Measurements from ENCODE around the gene PSMD1. TPM values are rescaled to one million over a fixed set of nuclear protein-coding genes. Genes with fewer than 3 reads are reported as not detected.

Gene PSMD1
- total RNA-seq, 4 donors from 2014 or later, result 51.5 to 116 (median 67.9) TPM

DNA sequence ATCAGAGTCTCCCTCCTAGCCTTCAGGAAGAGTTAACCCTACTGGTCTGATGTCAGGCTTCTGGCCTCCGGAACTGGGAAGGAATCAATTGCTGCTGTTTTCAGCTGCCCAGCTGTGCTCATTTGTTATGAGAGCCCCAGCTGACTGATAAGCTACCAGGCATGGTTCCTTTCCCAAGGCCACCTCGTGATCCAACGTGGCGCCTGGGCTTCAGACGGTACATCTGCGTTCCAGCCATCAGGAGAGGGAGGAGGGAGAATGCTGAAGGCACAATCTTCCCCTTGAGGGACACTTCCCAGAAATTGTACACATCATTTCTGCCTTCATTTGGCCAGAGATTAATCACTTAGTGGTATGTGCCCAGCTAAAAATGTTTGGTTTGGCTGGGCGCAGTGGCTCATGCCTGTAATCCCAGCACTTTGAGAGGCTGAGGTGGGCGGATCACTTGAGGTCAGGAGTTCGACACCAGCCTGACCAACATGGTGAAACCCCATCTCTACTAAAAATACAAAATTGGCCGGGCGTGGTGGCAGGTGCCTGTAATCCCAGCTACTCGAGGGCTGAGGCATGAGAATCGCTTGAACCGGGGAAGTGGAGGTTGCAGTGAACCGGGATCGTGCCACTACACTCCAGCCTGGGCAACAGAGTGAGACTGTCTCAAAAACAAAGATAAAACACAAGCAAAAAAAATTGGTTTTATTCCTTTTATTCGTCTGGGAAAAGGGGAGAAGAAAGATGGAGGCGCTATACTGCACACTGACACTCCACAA lies 131.3 kb downstream of the PSMD1 start:
- Histone ChIP-seq H3K4me1 (peaks cover 0 to 50% (median 28%) of the 10 kb centered on the region in 3 donors), H3K4me3 (no peak overlapping the region), H3K27me3 (peaks cover 0 to 32% (median 2%) of the 10 kb centered on the region in 4 donors), H3K27ac (peak overlapping the region in 2 of 4 donors; percentile 92 to 93), H3K36me3 (no peaks in the 10 kb centered on the region), H3K9me3 (no peaks in the 10 kb centered on the region)
- DNase-seq, result no peak
- intact Hi-C loops (cut with DNase I), result no loop called here
- WGBS, 2 donors, result 62 to 63% methylated on average over 17 of the region's 18 CpGs
- no peak for TF ChIP-seq POLR2A (IDR thresholded peaks at IDR 0.05)
- TF ChIP-seq, protein P1, sequence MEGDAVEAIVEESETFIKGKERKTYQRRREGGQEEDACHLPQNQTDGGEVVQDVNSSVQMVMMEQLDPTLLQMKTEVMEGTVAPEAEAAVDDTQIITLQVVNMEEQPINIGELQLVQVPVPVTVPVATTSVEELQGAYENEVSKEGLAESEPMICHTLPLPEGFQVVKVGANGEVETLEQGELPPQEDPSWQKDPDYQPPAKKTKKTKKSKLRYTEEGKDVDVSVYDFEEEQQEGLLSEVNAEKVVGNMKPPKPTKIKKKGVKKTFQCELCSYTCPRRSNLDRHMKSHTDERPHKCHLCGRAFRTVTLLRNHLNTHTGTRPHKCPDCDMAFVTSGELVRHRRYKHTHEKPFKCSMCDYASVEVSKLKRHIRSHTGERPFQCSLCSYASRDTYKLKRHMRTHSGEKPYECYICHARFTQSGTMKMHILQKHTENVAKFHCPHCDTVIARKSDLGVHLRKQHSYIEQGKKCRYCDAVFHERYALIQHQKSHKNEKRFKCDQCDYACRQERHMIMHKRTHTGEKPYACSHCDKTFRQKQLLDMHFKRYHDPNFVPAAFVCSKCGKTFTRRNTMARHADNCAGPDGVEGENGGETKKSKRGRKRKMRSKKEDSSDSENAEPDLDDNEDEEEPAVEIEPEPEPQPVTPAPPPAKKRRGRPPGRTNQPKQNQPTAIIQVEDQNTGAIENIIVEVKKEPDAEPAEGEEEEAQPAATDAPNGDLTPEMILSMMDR (IDR thresholded peaks at IDR 0.05), result no peak

DNA sequence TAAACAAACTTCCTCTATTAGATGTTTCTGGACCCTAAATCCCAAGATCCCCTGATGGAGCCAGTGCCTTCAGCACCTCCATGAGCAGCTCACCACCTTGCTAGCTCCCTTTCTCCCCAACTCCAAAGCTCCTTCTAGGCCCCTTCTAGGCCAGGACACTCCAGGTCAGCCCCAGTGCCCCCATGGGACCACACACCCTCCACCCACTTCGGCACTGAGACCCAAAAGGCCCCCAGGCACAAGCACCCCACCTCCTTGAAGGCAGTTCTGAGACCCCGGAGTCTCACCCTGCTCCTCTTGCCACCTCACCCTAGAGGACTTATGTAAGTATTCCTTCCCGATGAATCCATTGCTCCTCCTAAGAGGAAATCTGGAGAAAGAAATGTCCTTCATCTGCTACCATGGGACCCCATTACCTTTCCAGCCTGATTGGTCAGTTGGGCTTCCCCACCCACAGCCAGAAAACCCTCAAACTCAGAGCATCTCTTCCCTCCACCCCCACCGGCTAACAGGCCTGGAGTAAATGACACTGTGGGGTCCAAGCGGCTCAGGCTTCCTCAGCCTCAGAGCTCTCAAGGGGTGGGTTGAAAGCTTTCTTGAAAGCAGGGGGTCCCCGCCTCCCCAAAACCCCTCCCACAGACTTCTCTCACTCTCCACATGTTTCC lies 132.0 kb downstream of the PSMD1 start:
- peaks cover 0 to 50% (median 28%) of the 10 kb centered on the region in 3 donors for H3K4me1 ChIP-seq
- DNase-seq, result no peak
- no peaks in the 10 kb centered on the region for H3K36me3 ChIP-seq
- TF ChIP-seq, protein P1 (IDR thresholded peaks at IDR 0.05), result no peak
- no peak for TF ChIP-seq POLR2A (IDR thresholded peaks at IDR 0.05)
- H3K27ac ChIP-seq, result peak overlapping the region in 3 of 4 donors; percentile 4 to 93 (median 92)
- WGBS, 2 donors, result 70 to 86% methylated on average over 3 to 4 of the region's 6 CpGs
- H3K4me3 ChIP-seq, result no peak overlapping the region
- no peaks in the 10 kb centered on the region for H3K9me3 ChIP-seq
- peaks cover 0 to 32% (median 2%) of the 10 kb centered on the region in 4 donors for H3K27me3 ChIP-seq
- intact Hi-C loops (cut with DNase I), result no loop called here

DNA sequence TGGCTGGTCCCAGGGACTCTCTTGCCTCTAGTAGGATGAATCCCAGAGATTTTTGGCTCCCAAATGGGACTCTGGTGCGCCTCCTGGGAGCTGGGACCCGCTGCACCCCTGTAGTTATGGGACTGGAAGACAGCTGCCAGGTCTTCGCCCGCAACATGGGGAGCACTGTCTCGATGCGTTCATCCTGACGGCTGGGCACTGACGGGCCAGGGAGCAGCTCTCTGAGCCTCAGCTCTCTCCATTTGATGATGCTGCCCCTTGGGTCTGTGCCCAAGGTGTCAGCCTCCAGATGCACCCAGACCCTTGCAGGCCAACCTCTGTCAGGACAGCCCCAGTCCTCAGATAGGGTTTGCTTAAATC lies 132.5 kb downstream of the PSMD1 start:
- no peaks in the 10 kb centered on the region for H3K36me3 ChIP-seq
- no peaks in the 10 kb centered on the region for H3K9me3 ChIP-seq
- H3K27me3 ChIP-seq, result peaks cover 0 to 32% (median 2%) of the 10 kb centered on the region in 4 donors
- DNase-seq, result no peak
- TF ChIP-seq, protein P1 (IDR thresholded peaks at IDR 0.05), result no peak
- no peak for TF ChIP-seq POLR2A (IDR thresholded peaks at IDR 0.05)
- H3K27ac ChIP-seq, result peak overlapping the region in 3 of 4 donors; percentile 82 to 93 (median 92)
- peaks cover 0 to 50% (median 28%) of the 10 kb centered on the region in 3 donors for H3K4me1 ChIP-seq
- H3K4me3 ChIP-seq, result no peak overlapping the region
- intact Hi-C loops (cut with DNase I), result no loop called here
- 82 to 100% methylated on average over 1 to 2 of the region's 8 CpGs for WGBS, 2 donors

DNA sequence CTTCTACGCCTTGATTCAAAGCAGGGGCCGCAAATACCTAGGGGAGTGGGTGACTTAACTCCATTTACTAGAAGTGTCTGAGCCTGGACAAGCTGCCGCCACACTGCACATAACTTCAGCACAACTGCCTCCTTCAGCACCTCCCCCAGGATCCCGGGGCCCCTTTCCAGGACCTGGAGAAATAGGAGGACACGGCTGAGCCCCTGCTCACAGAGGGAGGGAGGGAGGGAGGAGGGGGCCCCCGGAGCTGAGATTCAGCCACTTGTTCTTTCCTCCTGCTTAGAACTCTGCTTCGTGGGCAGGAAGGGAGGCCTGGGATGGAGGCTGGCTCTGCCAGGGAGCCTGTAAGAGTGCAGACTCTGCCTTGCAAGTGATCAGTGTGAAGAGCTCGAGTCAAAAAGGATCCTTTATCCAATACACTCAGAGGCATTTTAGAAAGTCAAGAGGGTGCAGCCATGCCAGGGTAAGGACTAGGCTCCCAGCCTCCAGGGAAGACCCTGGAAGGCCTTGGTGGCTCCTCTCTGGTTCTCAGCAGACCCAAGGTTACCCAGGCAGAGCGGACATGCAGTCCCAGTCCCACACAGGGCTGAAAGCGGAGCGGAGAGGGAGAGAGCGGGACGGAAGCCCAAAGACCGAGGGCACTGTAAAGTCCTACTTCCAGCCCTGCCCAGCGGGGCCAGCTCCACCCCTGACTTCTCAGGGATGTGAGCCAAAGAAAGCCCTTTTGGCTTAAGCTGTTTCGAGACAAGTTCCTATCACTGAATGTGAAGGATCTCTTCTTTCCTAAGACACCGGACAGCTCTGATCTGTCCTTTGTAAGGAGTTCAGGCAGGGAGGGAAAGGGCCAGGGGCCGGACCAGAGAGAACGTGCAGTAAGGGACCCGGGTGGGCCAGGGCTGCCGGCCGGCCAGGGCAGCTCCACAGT lies 133.2 kb downstream of the PSMD1 start:
- 55 to 65% methylated on average over 8 to 13 of the region's 22 CpGs for WGBS, 2 donors
- intact Hi-C loops (cut with DNase I), result loop anchor here (5.0 kb wide), 1 partner anchor 78 kb away; no protein-coding TSS in a partner anchor
- H3K27me3 ChIP-seq, result peaks cover 0 to 32% (median 2%) of the 10 kb centered on the region in 4 donors
- H3K9me3 ChIP-seq, result no peaks in the 10 kb centered on the region
- H3K4me3 ChIP-seq, result peak overlapping the region in 3 of 4 donors; percentile 32 to 59 (median 43)
- peaks cover 0 to 48% (median 28%) of the 10 kb centered on the region in 3 donors for H3K4me1 ChIP-seq
- DNase-seq, result no peak
- no peaks in the 10 kb centered on the region for H3K36me3 ChIP-seq
- peak overlapping the region; percentile 79 to 93 (median 87) for H3K27ac ChIP-seq
- TF ChIP-seq POLR2A (IDR thresholded peaks at IDR 0.05), result no peak

DNA sequence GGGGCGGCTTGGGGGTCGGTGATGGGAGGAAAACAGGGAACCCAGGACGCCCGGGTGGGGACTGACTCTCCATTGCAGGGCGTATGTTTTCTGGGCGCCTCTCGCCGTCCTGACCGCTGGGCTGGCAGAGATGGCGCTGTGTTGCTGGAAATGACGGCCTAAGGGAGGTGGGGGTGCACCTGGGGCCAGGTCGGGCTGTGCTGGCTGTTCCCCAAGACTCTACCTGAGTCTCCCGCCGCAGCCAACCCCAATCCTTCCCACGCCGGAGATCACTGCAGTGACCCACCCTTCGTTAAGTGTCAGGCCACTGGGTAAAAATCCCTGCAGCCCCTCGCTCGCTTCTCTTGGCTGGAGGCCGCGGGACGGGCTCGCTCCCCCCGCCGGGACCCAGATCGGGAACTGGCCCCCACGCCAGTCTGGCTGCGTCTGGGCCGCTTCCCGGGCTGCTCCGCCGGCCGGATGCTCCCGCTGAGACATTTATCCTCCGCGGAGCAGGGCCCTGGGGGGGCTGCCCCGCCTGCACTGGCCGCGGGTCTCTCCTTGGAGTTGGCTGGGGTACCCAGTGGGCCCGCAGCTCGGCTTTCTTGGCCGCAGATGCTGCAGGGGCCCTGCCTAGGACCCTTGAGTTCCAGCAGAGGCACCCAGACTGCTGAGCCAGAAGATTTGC lies 134.0 kb downstream of the PSMD1 start:
- peaks cover 0 to 33% (median 2%) of the 10 kb centered on the region in 4 donors for H3K27me3 ChIP-seq
- no peak for TF ChIP-seq POLR2A (IDR thresholded peaks at IDR 0.05)
- TF ChIP-seq, protein P1 (IDR thresholded peaks at IDR 0.05), result no peak
- peaks cover 0 to 40% (median 21%) of the 10 kb centered on the region in 3 donors for H3K4me1 ChIP-seq
- H3K27ac ChIP-seq, result peak overlapping the region; percentile 79 to 93 (median 87)
- intact Hi-C loops (cut with DNase I), result loop anchor here (5.0 kb wide), 1 partner anchor 78 kb away; no protein-coding TSS in a partner anchor
- DNase-seq, result no peak
- WGBS, 2 donors, result 9 to 26% methylated on average over 15 to 23 of the region's 42 CpGs
- H3K36me3 ChIP-seq, result no peaks in the 10 kb centered on the region
- H3K9me3 ChIP-seq, result no peaks in the 10 kb centered on the region
- peak overlapping the region; percentile 16 to 59 (median 38) for H3K4me3 ChIP-seq

All from esophagus squamous epithelium (tissue), 5 donors.